ENCODE data around the gene CSAG2.

DNA sequence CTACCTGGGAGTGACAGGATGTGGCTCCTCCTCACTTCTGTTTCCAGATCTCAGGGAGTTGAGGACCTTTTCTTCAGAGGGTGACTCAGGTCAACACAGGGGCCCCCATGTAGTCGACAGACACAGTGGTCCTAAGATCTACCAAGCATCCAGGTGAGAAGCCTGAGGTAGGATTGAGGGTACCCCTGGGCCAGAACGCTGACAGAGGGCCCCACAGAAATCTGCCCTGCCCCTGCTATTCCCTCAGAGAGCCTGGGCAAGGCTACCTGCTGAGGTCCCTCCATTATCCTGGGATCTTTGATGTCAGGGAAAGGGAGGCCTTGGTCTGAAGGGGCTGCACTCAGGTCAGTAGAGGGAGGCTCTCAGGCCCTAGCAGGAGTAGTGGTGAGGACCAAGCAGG, 26.0 kb upstream of the CSAG2 start:
- TF ChIP-seq, protein P1, sequence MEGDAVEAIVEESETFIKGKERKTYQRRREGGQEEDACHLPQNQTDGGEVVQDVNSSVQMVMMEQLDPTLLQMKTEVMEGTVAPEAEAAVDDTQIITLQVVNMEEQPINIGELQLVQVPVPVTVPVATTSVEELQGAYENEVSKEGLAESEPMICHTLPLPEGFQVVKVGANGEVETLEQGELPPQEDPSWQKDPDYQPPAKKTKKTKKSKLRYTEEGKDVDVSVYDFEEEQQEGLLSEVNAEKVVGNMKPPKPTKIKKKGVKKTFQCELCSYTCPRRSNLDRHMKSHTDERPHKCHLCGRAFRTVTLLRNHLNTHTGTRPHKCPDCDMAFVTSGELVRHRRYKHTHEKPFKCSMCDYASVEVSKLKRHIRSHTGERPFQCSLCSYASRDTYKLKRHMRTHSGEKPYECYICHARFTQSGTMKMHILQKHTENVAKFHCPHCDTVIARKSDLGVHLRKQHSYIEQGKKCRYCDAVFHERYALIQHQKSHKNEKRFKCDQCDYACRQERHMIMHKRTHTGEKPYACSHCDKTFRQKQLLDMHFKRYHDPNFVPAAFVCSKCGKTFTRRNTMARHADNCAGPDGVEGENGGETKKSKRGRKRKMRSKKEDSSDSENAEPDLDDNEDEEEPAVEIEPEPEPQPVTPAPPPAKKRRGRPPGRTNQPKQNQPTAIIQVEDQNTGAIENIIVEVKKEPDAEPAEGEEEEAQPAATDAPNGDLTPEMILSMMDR (IDR thresholded peaks at IDR 0.05; ENCODE audit: insufficient read depth, low read depth, low read length): no peak
- no peak for TF ChIP-seq EZH2 (IDR thresholded peaks at IDR 0.05; ENCODE audit: insufficient read depth, low read length)
